Activated CD8-positive, alpha-beta memory T cell treated with anti-CD3 and anti-CD28 coated beads, Interleukin-2, amount 10 ng/mL, durations not matched to agents 7 days and 5 days (primary cell): Measurements from ENCODE around the gene CDC14A. TPM values are rescaled to one million over a fixed set of nuclear protein-coding genes. Genes with fewer than 3 reads are reported as not detected.
"Not testable (repeated sequence)": the region's sequence is repeated elsewhere in the genome, so short reads cannot be mapped to it uniquely, and the experiment has no call there.

ENCODE experiments used
- ATAC-seq: fragments of 150-1000 bp; cut with Tn5 transposase; one replicate; pipeline ENCODE4 v1.10.0; 2021; ENCODE audit warnings: moderate library complexity
- CTCF ChIA-PET: fragments of 350-600 bp; sonication (Branson Sonifier 250); formaldehyde crosslinking; loops from one replicate; lab custom pipeline; 2021; ENCODE audit warnings: antibody characterized with exemption; lab: Charles Lee
- DNase-seq: peaks from one replicate; pipeline ENCODE4 v3.0.0-alpha.2; 2020
- H3K27ac Mint-ChIP-seq: one replicate; pipeline ENCODE4 v1.8.0; 2021; ENCODE audit warnings: mild to moderate bottlenecking, mixed read lengths
- H3K27me3 Mint-ChIP-seq: one replicate; pipeline ENCODE4 v1.8.0; 2021; ENCODE audit warnings: mixed read lengths
- H3K36me3 Mint-ChIP-seq: one replicate; pipeline ENCODE4 v1.8.0; 2021; ENCODE audit warnings: mild to moderate bottlenecking, mixed read lengths
- H3K4me1 Mint-ChIP-seq: one replicate; pipeline ENCODE4 v1.8.0; 2021; ENCODE audit warnings: mixed read lengths
- H3K4me3 Mint-ChIP-seq: one replicate; pipeline ENCODE4 v1.8.0; 2021; ENCODE audit warnings: mild to moderate bottlenecking, moderate library complexity, mixed read lengths
- H3K9me3 Mint-ChIP-seq: one replicate; pipeline ENCODE4 v1.8.0; 2022; ENCODE audit warnings: low read depth, mixed read lengths
- total RNA-seq, 2 experiments: library from RNA; stranded (reverse); gene quantifications; one replicate each; pipeline ENCODE4 v1.2.3, GENCODE V29; 2021

The CDC14A gene
- total RNA-seq, 2 experiments from 2014 or later, result 34.2 to 43.1 TPM

DNA sequence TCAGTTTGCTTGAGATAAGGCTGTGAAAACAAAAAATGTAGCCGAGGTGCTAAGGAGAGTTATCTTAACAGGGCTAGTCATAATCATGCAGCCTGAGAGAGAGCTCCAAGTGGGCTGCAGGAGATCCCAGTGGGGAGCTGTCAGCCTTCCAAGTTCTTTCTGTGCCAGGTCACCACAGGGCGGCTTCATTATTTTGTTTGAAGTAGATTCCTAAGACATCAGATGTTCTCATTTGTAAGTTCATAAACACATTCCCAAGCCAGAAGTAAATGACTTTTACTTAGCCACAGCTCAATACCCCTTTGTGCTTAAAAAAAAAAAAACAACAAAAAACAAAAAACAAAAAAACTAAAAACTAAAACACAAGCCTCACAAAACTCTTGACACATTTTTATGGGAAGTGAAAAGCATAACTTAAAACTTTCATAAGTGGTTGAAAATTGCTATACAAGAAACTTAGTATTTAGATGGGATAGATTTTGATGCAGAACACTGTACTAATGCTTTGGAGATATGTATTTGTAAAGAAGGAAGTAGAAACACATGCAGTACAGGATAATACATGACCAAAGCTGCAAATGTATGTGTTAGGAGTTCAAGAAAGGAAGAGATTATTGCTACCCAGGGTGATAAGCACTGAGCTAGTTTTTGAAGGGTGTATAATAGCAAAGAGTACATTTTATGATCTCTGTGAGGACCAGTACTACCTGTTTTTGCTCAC lies 8.6 kb downstream of the CDC14A start:
- CTCF ChIA-PET, result interaction anchor here (0.6 to 1.8 kb wide), 2 partner anchors 15 to 36 kb away, joined by 3 to 5 read pairs; no protein-coding TSS in a partner anchor
- Mint-ChIP-seq H3K27ac (no peak overlapping the region), H3K9me3 (no peaks in the 10 kb centered on the region), H3K36me3 (peaks cover 62% of the 10 kb centered on the region), H3K27me3 (no peaks in the 10 kb centered on the region), H3K4me3 (no peak overlapping the region), H3K4me1 (peaks cover 71% of the 10 kb centered on the region)
- DNase-seq (no peak), ATAC-seq (no peak)

DNA sequence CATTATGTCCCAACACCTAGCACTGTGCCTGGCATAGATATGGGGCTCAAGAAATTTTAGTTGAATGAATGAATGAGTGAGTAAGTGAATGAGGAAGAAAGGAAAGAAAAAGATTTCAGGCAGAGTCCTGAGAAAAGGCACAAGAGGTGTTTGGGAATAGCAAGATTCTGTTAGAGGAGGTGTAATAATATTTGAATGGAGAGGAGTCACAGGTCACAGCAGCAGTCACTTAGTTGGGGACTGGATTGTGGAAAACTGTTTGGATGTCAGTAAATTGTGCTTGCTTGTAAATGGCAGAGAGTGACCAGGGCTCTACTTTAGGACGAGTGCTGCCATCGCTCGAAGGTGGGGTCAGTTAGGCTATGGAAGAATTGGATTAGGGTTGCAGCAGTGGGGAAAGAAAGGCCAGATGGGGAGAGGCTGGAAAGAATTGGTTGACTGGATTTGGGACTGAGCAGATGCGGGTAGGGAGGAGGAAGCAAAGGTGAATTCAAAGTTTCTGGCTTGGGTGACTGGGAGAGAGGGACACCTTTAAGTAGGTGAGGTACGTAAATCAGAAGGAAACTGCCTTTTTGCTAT lies 9.3 kb downstream of the CDC14A start:
- CTCF ChIA-PET, result interaction anchor here (1.8 kb wide), 1 partner anchor 35 kb away, joined by 5 read pairs; no protein-coding TSS in a partner anchor
- DNase-seq (no peak), ATAC-seq (no peak)
- peak overlapping the region; percentile 30 for H3K27ac Mint-ChIP-seq
- H3K4me1 Mint-ChIP-seq, result peaks cover 71% of the 10 kb centered on the region
- no peaks in the 10 kb centered on the region for H3K9me3 Mint-ChIP-seq
- no peak overlapping the region for H3K4me3 Mint-ChIP-seq
- H3K36me3 Mint-ChIP-seq, result peaks cover 61% of the 10 kb centered on the region
- no peaks in the 10 kb centered on the region for H3K27me3 Mint-ChIP-seq

- CTCF ChIA-PET, result interaction anchor here (0.6 to 1.8 kb wide), 4 partner anchors 8 to 39 kb away, joined by 3 to 5 read pairs (median 3); no protein-coding TSS in a partner anchor
- DNase-seq (no peak), ATAC-seq (no peak)
- Mint-ChIP-seq H3K27ac (no peak overlapping the region), H3K36me3 (peaks cover 62% of the 10 kb centered on the region), H3K4me1 (peaks cover 66% of the 10 kb centered on the region), H3K9me3 (no peaks in the 10 kb centered on the region), H3K4me3 (no peak overlapping the region), H3K27me3 (no peaks in the 10 kb centered on the region)
Measured at GRCh38 chr1:100362821-100363466, 10.6 kb downstream of the CDC14A start.

GRCh38 chr1:100363831-100364230 lies 11.5 kb downstream of the CDC14A start:
- Mint-ChIP-seq H3K27me3 (no peaks in the 10 kb centered on the region), H3K9me3 (peaks cover 4% of the 10 kb centered on the region), H3K4me1 (peaks cover 65% of the 10 kb centered on the region), H3K4me3 (no peak overlapping the region), H3K27ac (no peak overlapping the region), H3K36me3 (peaks cover 62% of the 10 kb centered on the region)
- CTCF ChIA-PET, result interaction anchor here (1.3 kb wide), 1 partner anchor 9 kb away, joined by 3 read pairs; no protein-coding TSS in a partner anchor
- no peak for ATAC-seq
- no peak for DNase-seq

- Mint-ChIP-seq H3K36me3 (peaks cover 63% of the 10 kb centered on the region), H3K27ac (peak overlapping the region; percentile 35), H3K9me3 (peaks cover 4% of the 10 kb centered on the region), H3K4me1 (peaks cover 60% of the 10 kb centered on the region), H3K27me3 (no peaks in the 10 kb centered on the region), H3K4me3 (no peak overlapping the region)
- CTCF ChIA-PET, result interaction anchor here (1.0 to 1.5 kb wide), 2 partner anchors 12 to 59 kb away, joined by 3 read pairs; partner anchors contain the start of gene CDC14A
- no peak for DNase-seq
- no peak for ATAC-seq
Measured at GRCh38 chr1:100364697-100365096, 12.4 kb downstream of the CDC14A start.

GRCh38 chr1:100366209-100366525 lies 13.9 kb downstream of the CDC14A start:
- Mint-ChIP-seq H3K27ac (no peak overlapping the region), H3K27me3 (no peaks in the 10 kb centered on the region), H3K4me3 (no peak overlapping the region), H3K9me3 (peaks cover 4% of the 10 kb centered on the region), H3K36me3 (peaks cover 64% of the 10 kb centered on the region), H3K4me1 (peaks cover 62% of the 10 kb centered on the region)
- CTCF ChIA-PET, result interaction anchor here (0.8 to 1.5 kb wide), 4 partner anchors 9 to 21 kb away, joined by 3 to 4 read pairs (median 3); partner anchors contain the start of gene CDC14A
- ATAC-seq (no peak), DNase-seq (no peak)

DNA sequence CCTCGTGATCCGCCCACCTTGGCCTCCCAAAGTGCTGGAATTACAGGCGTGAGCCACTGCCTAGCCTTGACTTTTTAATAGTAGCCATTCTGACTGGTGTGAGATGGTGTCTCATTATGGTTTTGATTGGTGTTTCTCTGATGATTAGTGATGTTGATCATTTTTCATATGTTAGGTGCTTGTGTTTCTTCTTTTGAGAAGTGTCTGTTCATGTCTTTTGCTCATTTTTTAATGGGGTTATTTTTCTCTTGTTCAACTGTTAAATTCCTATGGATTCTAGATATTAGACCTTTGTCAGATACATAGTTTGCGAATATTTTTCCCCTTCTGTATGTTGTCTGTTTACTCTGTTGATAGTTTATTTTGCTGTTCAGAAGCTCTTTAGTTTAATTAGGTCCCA lies 17.0 kb downstream of the CDC14A start:
- H3K9me3 Mint-ChIP-seq, H3K27ac Mint-ChIP-seq, CTCF ChIA-PET, H3K27me3 Mint-ChIP-seq, H3K4me3 Mint-ChIP-seq, ATAC-seq, DNase-seq: not testable (repeated sequence)
- Mint-ChIP-seq H3K36me3 (peaks cover 67% of the 10 kb centered on the region), H3K4me1 (peaks cover 56% of the 10 kb centered on the region)

GRCh38 chr1:100373953-100374352 lies 21.6 kb downstream of the CDC14A start:
- H3K9me3 Mint-ChIP-seq, H3K4me3 Mint-ChIP-seq, H3K27me3 Mint-ChIP-seq, CTCF ChIA-PET, H3K27ac Mint-ChIP-seq, DNase-seq, ATAC-seq: not testable (repeated sequence)
- peaks cover 63% of the 10 kb centered on the region for H3K36me3 Mint-ChIP-seq
- H3K4me1 Mint-ChIP-seq, result peaks cover 52% of the 10 kb centered on the region

GRCh38 chr1:100376890-100377289 lies 24.6 kb downstream of the CDC14A start:
- CTCF ChIA-PET, result interaction anchor here (1.3 kb wide), 1 partner anchor 19 kb away, joined by 4 read pairs; no protein-coding TSS in a partner anchor
- peaks cover 67% of the 10 kb centered on the region for H3K36me3 Mint-ChIP-seq
- not testable (repeated sequence) for H3K4me3 Mint-ChIP-seq, H3K27ac Mint-ChIP-seq, H3K9me3 Mint-ChIP-seq, H3K27me3 Mint-ChIP-seq, DNase-seq, ATAC-seq
- peaks cover 46% of the 10 kb centered on the region for H3K4me1 Mint-ChIP-seq

DNA sequence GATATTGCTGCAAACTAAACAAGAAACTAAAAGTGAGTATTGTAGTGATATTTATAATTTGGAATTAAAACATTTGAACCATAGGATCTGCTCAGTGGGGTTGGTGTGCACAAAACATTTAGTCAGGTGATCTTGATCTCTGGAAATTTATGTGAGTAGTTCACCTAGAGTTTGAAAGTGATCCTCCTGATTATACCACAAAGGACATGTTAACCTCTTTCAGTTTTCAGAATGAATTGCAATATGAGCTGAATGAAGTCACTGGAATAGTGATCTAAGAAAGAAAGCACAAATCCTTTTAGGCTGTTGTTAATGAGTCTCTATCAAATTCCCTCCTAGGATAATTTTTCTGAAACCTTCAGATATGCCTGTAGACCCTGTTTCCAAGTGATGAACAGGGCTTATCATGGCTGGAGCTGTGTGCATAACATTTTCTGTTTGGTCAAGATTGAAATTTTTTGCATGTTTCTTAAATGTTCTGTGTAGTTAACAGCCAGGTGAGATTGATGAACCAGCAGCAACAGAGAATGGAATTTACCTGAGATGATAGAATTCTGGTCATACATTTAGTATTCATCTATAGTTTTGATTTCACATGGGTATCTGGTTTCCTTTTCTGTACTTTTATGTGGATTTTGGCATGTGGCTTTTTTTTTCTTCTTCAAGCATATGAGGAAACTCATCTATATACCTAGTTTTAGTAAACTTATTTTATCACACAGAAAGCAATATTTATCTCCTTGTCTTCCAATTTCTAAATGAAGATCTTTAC lies 25.5 kb downstream of the CDC14A start:
- no peak for DNase-seq
- Mint-ChIP-seq H3K9me3 (peaks cover 2% of the 10 kb centered on the region), H3K4me3 (no peak overlapping the region), H3K4me1 (peaks cover 39% of the 10 kb centered on the region), H3K36me3 (peaks cover 59% of the 10 kb centered on the region), H3K27me3 (no peaks in the 10 kb centered on the region), H3K27ac (peak overlapping the region; percentile 68)
- CTCF ChIA-PET, result interaction anchor here (1.2 kb wide), 1 partner anchor 14 kb away, joined by 3 read pairs; no protein-coding TSS in a partner anchor
- peak; percentile 94 for ATAC-seq

- Mint-ChIP-seq H3K4me1 (peaks cover 38% of the 10 kb centered on the region), H3K27ac (no peak overlapping the region), H3K27me3 (no peaks in the 10 kb centered on the region), H3K4me3 (no peak overlapping the region), H3K36me3 (peaks cover 58% of the 10 kb centered on the region), H3K9me3 (peaks cover 2% of the 10 kb centered on the region)
- ATAC-seq (no peak), DNase-seq (no peak)
- CTCF ChIA-PET, result no interaction called here
Measured at GRCh38 chr1:100378956-100379355, 26.6 kb downstream of the CDC14A start.

DNA sequence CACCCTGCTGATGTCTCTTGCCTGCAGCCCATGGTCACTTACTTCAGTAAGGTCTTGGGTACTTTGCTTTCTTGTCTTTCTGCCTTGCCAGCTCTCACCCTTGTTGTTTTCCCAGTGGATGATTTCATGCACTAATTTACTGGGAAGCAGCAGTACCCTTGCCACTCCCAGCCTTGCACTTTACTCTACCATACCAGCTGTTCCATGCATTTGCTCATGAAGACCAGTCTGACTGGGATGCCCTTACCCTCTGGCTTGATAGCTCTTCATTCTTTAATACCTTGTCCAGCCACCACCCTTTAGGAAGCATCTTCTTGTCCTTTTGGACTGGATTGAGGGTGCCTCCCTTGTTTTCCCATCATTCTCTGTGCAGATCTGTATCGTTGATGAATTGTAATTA lies 28.3 kb downstream of the CDC14A start:
- Mint-ChIP-seq H3K36me3 (peaks cover 48% of the 10 kb centered on the region), H3K9me3 (no peaks in the 10 kb centered on the region), H3K27ac (no peak overlapping the region), H3K4me1 (peaks cover 39% of the 10 kb centered on the region), H3K27me3 (no peaks in the 10 kb centered on the region), H3K4me3 (no peak overlapping the region)
- no peak for DNase-seq
- no peak for ATAC-seq
- CTCF ChIA-PET, result interaction anchor here (2.7 kb wide), 1 partner anchor 27 kb away, joined by 10 read pairs; the partner anchor contains the start of gene CDC14A

DNA sequence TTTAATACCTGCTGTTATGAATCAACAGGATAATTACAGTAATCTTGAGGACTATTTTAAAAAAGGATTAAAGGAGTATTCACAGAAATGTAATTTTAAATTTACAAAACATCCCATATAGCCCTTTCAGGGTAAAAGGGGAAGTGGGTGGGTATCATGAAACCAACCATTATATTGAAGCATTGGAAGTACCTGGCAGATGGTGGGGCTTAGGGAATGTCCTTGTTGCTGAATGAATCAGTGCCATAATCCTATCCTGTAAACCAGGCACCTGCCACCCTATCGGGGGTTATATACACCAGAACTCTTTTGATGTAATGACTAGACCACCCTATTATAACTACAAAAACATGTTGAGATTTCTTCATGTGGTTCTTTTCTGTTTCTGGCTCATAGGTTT lies 30.4 kb downstream of the CDC14A start:
- Mint-ChIP-seq H3K4me3 (no peak overlapping the region), H3K36me3 (peaks cover 43% of the 10 kb centered on the region), H3K27ac (no peak overlapping the region), H3K27me3 (no peaks in the 10 kb centered on the region), H3K9me3 (no peaks in the 10 kb centered on the region), H3K4me1 (peaks cover 39% of the 10 kb centered on the region)
- ATAC-seq (no peak), DNase-seq (no peak)
- CTCF ChIA-PET, result no interaction called here
